Esophagus squamous epithelium (tissue), 4 donors: ENCODE data around the gene THRAP3.

Experiments used
- POLR2A ChIP-seq, 4 donors: fragments of 450-650 bp; IDR thresholded peaks; one replicate each; pipeline ENCODE4 v1.6.1; 2017; ENCODE audit warnings: antibody characterized with exemption in 4 of 4, mild to moderate bottlenecking in 4 of 4, moderate library complexity in 3 of 4
- TF ChIP-seq, protein P1 (sequence below), 6 experiments: fragments of 450-650 bp in 4 of 6; fragments of 200-600 bp in 2 of 6; sonication (generic) in 2 of 6; IDR thresholded peaks; one replicate each; pipeline ENCODE4 v1.5.1; 2016 to 2019; ENCODE audit warnings: antibody characterized with exemption in 6 of 6, mild to moderate bottlenecking in 4 of 6, moderate library complexity in 4 of 6

DNA sequence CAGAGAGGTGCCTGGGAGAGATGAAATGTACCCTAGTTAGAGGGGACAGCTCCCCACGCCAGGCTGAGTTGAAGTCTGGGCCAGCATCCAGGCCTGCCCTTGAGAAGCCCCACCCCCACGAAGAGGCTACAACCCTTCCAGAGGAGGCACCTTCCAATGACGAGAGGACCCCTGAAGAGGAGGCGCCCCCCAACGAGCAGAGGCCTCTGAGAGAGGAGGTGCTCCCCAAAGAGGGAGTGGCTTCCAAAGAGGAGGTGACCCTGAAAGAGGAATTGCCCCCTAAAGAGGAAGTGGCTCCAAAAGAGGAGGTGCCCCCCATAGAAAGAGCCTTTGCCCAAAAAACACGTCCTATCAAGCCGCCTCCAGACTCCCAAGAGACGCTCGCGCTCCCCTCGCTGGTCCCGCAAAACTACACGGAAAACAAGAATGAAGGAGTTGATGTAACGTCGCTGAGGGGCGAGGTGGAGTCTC is 96.1 kb downstream of the THRAP3 start:
- TF ChIP-seq, protein P1, sequence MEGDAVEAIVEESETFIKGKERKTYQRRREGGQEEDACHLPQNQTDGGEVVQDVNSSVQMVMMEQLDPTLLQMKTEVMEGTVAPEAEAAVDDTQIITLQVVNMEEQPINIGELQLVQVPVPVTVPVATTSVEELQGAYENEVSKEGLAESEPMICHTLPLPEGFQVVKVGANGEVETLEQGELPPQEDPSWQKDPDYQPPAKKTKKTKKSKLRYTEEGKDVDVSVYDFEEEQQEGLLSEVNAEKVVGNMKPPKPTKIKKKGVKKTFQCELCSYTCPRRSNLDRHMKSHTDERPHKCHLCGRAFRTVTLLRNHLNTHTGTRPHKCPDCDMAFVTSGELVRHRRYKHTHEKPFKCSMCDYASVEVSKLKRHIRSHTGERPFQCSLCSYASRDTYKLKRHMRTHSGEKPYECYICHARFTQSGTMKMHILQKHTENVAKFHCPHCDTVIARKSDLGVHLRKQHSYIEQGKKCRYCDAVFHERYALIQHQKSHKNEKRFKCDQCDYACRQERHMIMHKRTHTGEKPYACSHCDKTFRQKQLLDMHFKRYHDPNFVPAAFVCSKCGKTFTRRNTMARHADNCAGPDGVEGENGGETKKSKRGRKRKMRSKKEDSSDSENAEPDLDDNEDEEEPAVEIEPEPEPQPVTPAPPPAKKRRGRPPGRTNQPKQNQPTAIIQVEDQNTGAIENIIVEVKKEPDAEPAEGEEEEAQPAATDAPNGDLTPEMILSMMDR (IDR thresholded peaks at IDR 0.05), result no peak
- TF ChIP-seq POLR2A (IDR thresholded peaks at IDR 0.05), result no peak
